ENCODE results near the gene VAV2.

DNA sequence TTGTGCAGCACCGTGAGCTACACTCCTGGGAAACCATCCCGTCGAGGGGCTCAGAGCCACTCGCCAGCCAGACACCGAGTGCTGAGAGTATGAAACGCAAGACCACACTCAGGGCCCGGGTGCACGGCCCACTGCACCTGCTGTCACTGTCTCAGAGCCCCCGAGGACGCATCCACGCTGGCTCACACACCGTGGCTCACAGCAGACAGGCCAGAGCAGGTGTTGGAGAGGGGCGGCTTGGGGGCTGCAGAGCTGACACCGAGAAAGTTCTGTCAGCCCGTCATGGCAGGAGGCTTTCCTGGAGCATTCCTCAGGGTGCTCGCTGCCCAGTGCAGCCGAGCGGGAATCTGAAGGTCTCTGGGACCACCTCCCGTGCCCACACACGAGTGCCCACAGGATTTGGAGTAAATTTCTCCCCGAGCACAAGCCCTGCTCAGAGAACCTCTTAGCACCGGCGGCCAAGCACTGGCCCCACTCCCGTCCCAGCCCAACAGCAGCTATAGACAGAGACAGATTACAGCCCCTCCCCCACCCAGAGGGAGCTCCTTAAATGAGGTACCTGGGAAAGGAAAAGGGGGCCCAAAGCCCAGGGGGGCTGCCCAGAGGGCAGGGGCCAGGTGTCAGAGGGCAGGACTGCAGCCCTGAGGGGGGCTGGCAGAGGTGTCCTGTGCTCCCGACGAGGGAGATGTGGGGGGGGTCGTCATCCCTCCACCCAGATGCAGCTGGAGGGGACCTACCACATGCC, 197.9 kb downstream of the VAV2 start:
- TF ChIP-seq CTCF (conservative IDR thresholded peaks at IDR 0.05) = no peak
- TF ChIP-seq ZFX (IDR thresholded peaks at IDR 0.05) = no peak

Measured in C4-2B (cell line).